HG02678 (cell line): ENCODE data around the gene CACNA2D2.

Experiments used
- ATAC-seq: cut with Tn5 transposase; IDR thresholded peaks from one replicate; pipeline ENCODE4 v1.9.1; 2021; ENCODE audit warnings: mild to moderate bottlenecking, moderate library complexity; ENCODE audit not compliant: unreplicated experiment

CACNA2D2 gene

GRCh38 chr3:50375258-50375931 is 128.0 kb downstream of the CACNA2D2 start:
- no peak for ATAC-seq

- ATAC-seq = no peak
Measured at GRCh38 chr3:50374363-50375257, 128.8 kb downstream of the CACNA2D2 start.

GRCh38 chr3:50373146-50374051 is 130.0 kb downstream of the CACNA2D2 start:
- no peak for ATAC-seq

- no peak for ATAC-seq
Measured at GRCh38 chr3:50372349-50372748, 131.1 kb downstream of the CACNA2D2 start.

- no peak for ATAC-seq
Measured at GRCh38 chr3:50371133-50371685, 132.2 kb downstream of the CACNA2D2 start.

- no peak for ATAC-seq
Measured at GRCh38 chr3:50370594-50370993, 132.8 kb downstream of the CACNA2D2 start.

- no peak for ATAC-seq
Measured at GRCh38 chr3:50369012-50369670, 134.3 kb downstream of the CACNA2D2 start.

GRCh38 chr3:50365842-50366220 is 137.6 kb downstream of the CACNA2D2 start:
- no peak for ATAC-seq

GRCh38 chr3:50365080-50365841 is 138.2 kb downstream of the CACNA2D2 start:
- ATAC-seq = peak; percentile 92

- ATAC-seq = no peak
Measured at GRCh38 chr3:50364573-50365079, 138.8 kb downstream of the CACNA2D2 start.

GRCh38 chr3:50359760-50360110 is 143.7 kb downstream of the CACNA2D2 start:
- peak; percentile 7 for ATAC-seq

- ATAC-seq = peak; percentile 99
Measured at GRCh38 chr3:50358911-50359759, 144.3 kb downstream of the CACNA2D2 start, which contains the start of gene TMEM115. TSS of gene TMEM115 (minus strand) at chr3:50359521. CDS start at chr3:50359063, 458 bp downstream.

- no peak for ATAC-seq
Measured at GRCh38 chr3:50358355-50358910, 145.0 kb downstream of the CACNA2D2 start.

GRCh38 chr3:50357481-50357880 is 146.0 kb downstream of the CACNA2D2 start:
- ATAC-seq = no peak

GRCh38 chr3:50356553-50356952 is 146.9 kb downstream of the CACNA2D2 start:
- no peak for ATAC-seq

GRCh38 chr3:50355829-50356552 is 147.4 kb downstream of the CACNA2D2 start:
- ATAC-seq = no peak

- ATAC-seq = no peak
Measured at GRCh38 chr3:50354850-50355249, 148.6 kb downstream of the CACNA2D2 start.
